HG03045 (cell line): ENCODE measurements around the gene KLHL13.
"Not testable (repeated sequence)": the region's sequence is repeated elsewhere in the genome, so short reads cannot be mapped to it uniquely, and the experiment has no call there.

ENCODE experiments used
- ATAC-seq: cut with Tn5 transposase; IDR thresholded peaks from one replicate; pipeline ENCODE4 v1.9.1; 2021; ENCODE audit warnings: mild to moderate bottlenecking, moderate library complexity; ENCODE audit not compliant: unreplicated experiment

The KLHL13 gene

DNA sequence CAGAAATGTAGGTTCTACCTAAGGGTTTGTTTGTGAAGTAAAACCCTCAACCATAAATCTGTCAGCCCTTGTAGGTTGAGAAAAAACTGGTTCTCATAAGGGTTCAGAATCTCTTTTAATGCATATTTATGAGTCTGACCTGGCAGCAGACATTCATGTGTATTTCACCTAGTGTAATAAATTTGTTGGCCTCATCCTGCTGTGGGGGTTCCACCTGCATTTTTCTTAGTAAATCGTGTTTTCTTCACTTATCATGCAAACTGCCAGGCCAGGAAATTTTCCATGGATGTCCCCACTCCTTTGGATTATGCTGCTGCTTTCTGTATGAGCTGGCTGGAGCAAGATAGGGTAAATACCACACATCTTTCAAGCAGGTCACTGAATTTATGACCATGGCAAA is 42.4 kb downstream of the KLHL13 start:
- no peak for ATAC-seq

GRCh38 chrX:118066867-118067515 is 49.6 kb downstream of the KLHL13 start:
- ATAC-seq, result no peak

DNA sequence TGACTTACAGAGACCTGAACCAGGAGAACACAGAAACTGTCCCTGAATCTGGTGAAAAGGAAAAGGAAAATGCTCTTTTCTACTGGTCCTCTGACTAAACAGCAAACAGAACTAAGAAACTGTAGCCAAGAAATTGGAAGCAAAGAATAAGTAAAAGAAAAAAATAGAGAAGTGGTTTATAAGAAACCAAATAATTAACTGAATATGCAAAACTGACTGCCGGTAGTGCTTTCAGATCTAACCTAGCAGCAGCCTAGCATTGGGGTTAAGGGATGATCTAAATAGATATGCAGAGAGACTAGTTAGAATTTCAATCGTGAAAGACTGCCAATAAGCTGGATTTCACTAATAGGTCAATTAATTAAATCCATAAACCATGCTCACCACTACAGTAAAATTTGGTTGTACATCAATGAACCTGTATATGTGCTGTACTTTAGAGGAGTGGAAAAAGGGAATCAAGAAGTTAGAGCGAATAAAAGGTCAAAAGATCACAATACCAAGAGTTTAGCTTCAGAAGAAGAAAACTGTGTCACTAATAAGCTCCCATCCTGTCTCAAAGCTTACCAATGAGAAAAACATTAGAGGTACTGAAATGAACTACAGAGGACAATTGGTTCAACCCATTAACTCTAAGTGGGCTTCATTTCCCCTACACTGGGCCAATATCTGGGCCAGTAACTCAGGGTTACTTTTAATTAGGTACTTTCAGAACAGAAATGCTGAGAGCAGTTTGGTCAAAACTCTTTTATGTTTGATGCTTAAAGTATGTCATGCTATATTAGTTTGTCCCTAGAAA is 53.6 kb downstream of the KLHL13 start:
- ATAC-seq, result peak; percentile 70

- peak; percentile 54 for ATAC-seq
Observed at GRCh38 chrX:118062048-118062789, 54.4 kb downstream of the KLHL13 start.

GRCh38 chrX:118058924-118059323 is 57.7 kb downstream of the KLHL13 start:
- no peak for ATAC-seq

- ATAC-seq, result no peak
Observed at GRCh38 chrX:118056870-118057269, 59.7 kb downstream of the KLHL13 start.

DNA sequence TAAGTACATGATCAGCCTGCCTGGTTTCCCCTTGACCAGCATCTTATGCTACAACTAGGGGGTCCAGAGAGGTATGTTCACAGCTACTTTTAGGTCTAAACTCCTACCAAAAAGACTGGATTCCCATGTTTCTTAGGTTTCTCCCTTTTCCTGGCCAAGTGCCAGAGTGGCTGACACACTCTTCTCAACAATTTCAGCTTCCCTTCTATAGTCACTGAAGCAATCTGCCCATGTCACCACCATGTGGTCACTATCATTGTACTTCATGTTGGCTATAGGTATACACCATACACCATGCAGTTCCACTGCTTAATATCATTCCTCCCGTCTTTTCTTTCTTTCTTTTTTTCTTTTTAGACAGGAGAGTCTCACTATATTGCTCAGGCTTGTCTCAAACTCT is 66.9 kb downstream of the KLHL13 start:
- no peak for ATAC-seq

DNA sequence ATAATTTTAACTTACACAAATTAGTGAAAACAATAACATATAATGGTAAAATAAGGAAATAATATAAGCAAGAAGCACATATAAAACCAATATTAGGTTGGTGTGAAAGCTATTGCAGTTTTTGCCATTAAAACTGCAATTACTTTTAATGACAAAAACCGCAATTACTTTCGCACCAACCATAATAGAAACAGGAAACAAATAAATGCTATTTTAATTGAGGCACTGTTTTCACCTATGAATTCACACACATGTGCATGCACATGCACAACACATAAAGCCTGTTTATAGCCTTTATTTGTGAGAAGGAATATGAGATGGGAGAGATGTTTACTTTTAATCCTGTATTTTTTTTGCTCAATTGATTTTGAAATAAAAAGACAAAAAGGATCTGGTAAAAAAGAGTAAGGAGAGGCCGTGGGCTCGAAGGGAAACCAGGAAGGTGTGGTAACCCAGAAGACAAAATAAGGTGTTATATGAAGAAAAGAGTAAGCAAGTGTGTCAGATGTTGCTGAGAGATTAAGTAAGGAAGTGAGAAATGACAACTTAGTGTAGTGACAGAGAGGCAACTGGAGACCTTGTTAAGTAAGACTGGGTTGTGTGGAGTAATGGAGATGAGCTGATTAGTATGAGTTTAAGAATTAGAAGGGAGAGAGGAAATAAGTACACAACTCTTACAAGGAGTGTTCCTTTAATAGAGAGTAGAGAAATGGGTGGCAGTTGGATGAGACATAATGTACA is 69.0 kb downstream of the KLHL13 start:
- ATAC-seq, result no peak

DNA sequence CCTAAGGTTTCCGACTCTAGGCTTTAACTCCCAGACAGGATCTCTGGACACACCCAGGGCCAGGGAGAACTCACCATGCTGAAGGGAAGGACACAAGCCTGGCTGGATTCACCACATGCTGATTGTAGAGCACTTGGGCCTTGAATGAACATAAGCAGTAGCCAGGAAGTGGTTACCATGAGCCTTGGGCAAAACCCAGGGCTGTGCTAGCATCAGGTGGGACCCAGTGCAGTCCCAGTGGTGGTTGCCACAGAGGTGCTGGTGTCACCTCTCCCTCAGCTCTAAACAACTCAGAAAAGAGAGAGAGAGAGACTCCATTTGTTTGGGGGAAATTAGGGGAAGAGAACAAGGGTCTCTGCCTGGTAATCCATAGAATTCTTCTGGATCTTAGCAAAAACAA is 77.0 kb downstream of the KLHL13 start:
- no peak for ATAC-seq

DNA sequence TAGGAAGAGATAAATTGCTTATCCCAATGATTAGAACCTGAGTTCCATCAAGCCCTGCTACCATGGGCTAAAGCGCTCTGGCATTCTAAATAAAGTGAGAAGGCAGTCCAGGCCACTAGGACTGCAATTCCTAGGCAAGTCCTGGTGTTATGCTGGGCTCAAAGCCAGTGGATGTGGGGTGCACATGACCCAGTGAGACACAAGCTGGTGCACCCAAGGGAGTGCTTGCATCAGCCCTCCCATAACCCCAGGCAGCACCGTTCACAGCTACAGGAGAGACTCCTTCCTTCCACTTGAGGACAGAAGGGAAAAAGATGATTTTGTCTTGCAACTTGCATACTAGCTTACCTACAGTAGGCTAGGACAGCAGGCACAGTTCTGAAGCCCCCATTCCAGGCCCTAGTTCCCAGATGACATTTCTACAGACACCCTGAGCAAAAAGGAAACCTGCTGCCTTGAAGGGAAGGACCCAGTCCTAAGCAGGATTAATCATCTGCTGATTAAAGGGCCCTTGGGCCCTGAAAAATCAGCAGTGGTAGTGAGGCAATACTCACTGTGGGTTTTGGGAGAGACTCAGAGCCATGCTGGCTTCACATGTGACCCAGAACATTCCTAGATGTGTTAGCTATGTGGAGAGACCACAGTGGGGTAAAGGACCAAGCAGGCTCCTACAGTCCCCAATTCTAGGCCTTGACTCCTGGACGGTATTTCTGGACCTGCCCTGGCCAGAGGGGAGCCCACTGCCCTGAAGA is 77.8 kb downstream of the KLHL13 start:
- ATAC-seq, result no peak

DNA sequence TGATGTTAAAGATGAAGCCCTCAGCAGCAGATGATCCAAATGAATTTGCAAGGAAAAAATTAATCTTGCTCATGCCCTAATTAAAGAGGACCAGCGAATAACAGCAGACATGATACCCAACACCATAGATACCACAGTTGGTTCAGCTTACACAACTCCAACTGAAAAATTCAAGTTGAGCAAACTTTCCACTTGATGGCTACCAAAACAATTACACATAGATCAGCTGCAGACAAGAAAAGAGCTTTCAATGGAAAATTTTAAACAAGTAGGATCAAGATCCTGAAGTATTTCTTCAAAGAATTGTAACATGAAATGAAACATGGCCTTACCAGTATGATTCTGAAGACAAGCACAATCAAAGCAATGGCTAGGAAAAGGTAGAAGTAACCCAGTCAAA is 90.0 kb downstream of the KLHL13 start:
- no peak for ATAC-seq

DNA sequence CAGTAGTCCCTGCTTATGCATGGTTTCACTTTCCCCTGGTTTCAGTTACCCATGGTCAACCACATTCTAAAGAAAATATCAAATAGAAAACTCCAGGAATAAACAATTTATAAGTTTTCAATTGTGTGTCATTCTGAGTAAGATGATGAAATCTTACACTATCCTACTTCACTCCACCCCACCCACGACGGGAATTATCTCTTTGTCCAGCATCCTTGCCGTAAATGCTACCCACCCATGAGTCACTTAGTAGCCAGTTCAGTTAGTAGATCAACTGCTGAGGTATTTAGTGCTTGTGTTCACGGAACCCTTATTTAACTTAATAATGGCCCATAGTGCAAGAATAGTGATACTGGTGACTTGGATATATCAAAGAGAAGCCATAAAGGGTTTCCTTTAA is 91.4 kb downstream of the KLHL13 start:
- no peak for ATAC-seq

GRCh38 chrX:118024482-118024881 is 92.1 kb downstream of the KLHL13 start:
- no peak for ATAC-seq

- ATAC-seq, result no peak
Observed at GRCh38 chrX:118022753-118023152, 93.9 kb downstream of the KLHL13 start.

DNA sequence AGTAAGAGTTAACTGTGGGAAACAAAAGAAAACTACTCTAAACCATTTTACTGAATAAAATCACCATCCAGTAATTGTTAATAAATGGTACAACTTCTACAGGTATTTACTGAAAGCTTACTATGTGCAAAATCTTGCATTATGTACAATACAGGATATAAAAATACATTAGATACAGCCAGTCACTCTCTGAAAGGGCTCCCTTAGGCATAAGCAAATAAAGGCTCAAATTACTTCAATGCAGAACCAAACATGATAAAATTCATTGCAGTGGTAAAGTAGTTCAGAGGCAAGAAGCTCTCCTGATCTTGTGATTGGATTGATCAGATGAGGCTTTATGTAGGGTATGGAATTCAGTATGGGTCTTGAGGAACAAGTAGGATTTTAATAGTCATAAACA is 100.2 kb downstream of the KLHL13 start:
- no peak for ATAC-seq

DNA sequence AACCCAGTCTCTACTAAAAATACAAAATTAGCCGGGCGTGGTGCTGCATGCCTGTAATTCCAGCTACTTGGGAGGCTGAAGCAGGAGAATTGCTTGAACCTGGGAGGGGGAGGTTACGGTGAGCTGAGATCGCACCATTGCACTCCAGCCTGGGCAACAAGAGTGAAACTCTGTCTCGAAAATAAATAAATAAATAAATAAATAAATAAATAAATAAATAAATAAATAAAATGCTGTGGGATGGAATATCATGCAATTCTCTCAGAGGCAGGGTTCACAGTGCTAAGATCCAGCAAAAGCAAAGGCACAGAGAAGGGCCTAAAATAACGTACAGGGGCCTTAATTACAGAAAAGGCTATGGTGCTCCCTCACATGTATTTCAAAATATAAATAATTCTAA is 114.2 kb downstream of the KLHL13 start:
- ATAC-seq, result not testable (repeated sequence)

GRCh38 chrX:118000518-118000917 is 116.1 kb downstream of the KLHL13 start:
- ATAC-seq, result no peak

DNA sequence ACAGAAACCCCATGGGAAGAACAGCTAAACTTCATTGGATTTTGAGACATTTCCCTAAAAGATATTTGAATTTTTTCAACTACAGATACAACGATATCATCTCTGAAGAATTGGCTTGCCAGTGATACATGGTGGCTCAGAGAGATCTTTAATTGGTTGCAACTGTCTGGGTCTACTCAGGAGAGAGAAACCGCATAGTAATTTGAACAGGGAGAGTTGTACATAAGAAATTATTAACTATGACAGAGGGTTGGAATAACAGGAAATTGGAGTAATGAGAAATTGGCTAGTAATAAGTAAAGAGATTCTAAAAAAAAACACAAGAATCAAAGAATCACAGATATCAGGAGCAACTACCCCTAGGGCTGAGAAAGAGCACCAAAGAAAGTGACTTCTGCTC is 118.4 kb downstream of the KLHL13 start:
- ATAC-seq, result no peak

DNA sequence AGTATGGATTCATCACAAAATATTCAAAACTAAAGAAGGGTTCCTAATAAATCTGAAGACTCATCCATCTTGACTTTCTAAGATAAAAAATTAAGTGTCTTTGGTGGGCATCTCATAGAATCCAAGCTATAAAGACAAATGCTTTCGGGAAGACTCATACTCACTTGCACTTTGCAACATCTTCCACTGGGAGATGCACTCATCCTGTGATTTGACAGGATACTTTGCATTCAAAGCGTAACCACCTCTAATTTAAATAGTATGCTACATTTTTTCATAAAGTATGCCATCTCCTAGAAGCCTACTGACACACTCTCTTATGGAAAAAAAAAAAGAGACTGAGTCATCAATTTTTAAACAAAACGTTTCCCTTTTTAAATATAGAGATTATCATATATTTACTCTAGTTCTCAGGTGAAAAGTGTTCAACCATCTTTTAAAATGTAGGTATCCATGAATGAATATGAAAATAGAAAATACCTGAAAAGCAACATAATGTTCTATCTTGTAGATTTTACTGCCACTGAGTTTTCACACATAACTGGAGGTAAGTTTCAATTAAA is 119.6 kb downstream of the KLHL13 start:
- no peak for ATAC-seq

DNA sequence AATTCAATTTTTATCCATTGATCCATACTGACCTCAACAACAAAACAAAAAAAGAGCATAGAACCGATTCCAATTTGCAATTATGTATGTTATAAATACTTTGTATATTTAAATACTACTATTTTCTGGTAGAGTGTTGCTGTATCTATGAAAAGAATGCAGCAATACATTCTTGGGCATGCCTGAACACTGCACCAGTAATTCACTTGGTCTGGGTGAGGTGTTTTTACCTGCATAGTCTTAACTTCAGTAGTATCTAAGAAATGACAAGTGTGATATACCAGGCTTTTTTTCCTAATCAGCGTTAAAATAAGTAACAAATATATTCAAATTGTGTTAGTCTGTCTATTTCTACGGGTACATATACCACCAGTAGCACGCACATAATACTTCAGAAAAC is 120.2 kb downstream of the KLHL13 start:
- no peak for ATAC-seq
